Measurements from ENCODE around the gene ADIPOR2.

ADIPOR2 gene

GRCh38 chr12:1690578-1691122 lies at the start of gene ADIPOR2:
ADIPOR2 (plus strand) TSS chr12:1691070; CDS start chr12:1754344, 63,274 bp downstream.
- peak; percentile 85 for DNase-seq (ENCODE audit: low read depth)

DNA sequence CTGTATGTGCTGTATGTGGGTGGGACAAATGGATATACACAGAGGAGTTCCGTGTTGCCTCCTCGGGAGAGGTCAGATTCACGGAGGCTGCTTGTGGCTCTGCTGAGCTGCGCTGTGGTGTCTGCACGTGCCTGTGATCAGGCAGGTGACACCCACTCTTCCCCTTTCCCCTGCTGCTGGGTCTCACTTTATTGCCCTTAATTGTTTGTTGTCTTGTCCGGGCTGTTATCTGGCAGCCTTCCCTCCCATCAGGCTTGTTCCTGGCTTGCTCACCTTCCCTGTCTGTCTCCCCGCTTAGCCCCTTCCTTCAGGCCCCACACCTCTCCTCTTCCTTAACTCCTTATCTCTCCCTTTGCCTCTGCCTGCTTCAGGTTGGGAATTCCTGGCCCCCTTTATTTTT lies 48.4 kb upstream of the ADIPOR2 start:
- DNase-seq (ENCODE audit: low read depth), result no peak

- no peak for DNase-seq (ENCODE audit: low read depth)
Observed at GRCh38 chr12:1643043-1643442, 47.8 kb upstream of the ADIPOR2 start.

DNA sequence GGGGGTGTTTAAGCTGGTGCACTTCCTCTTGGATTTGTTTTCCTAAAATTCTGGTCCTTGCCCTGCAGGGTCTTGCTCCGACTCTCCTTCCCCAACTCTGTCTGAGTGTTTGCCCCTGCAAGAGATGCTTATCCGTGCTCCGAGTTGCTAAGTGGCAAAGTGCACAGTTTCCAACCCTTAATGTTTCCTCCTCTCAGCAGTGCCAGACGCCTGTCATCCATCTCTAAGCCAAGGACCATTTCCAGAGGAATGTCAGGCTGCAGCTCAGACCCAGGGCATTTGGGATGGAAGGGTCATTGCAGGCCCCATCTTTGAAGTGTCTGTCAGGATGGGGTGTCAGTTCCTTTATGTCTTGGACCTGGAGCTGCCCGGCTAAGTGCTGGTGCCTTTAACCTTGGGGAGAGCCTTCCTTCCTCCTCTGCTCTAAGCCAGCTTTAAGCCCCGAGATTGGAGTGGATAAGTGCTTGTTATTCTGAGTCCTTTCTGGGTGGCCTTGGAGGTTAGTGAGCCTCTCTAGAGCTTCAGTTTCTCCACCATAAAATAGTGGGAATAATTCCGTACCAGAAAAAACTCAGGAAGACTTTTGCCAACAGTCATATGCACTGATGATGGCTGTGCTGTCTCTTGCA lies 46.9 kb upstream of the ADIPOR2 start:
- no peak for DNase-seq (ENCODE audit: low read depth)

- no peak for DNase-seq (ENCODE audit: low read depth)
Observed at GRCh38 chr12:1644534-1645438, 46.1 kb upstream of the ADIPOR2 start.

DNA sequence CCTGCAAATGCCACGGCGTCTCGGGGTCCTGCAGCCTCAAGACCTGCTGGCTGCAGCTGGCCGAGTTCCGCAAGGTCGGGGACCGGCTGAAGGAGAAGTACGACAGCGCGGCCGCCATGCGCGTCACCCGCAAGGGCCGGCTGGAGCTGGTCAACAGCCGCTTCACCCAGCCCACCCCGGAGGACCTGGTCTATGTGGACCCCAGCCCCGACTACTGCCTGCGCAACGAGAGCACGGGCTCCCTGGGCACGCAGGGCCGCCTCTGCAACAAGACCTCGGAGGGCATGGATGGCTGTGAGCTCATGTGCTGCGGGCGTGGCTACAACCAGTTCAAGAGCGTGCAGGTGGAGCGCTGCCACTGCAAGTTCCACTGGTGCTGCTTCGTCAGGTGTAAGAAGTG lies 45.1 kb upstream of the ADIPOR2 start:
- no peak for DNase-seq (ENCODE audit: low read depth)

DNA sequence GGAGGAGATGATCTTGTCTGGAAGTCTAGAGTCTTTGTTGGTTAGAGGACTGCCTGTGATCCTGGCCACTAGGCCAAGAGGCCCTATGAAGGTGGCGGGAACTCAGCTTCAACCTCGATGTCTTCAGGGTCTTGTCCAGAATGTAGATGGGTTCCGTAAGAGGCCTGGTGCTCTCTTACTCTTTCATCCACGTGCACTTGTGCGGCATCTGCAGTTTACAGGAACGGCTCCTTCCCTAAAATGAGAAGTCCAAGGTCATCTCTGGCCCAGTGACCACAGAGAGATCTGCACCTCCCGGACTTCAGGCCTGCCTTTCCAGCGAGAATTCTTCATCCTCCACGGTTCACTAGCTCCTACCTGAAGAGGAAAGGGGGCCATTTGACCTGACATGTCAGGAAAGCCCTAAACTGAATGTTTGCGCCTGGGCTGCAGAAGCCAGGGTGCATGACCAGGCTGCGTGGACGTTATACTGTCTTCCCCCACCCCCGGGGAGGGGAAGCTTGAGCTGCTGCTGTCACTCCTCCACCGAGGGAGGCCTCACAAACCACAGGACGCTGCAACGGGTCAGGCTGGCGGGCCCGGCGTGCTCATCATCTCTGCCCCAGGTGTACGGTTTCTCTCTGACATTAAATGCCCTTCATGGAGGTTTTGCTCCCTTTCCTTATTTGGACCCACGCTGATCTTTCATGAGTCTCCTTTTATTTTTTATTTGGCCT lies 44.1 kb upstream of the ADIPOR2 start:
- no peak for DNase-seq (ENCODE audit: low read depth)

DNA sequence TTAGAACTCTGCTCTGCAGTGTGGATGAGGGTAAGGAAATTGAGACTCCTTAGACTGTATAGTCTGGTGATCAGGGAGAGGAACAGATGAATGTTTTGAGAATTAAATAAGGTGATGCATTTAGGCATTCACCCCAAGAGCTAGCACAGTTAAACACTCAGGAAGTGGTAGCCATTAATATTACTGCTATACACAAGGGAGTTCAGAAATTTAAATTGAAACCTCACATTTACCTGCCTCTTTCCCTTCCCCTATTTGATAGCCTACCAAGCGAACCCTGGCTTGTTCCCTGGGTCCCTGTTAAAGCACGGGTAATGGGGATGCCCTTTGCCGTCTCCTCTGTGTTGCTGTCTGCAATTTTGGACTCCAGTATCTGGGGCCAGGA lies 43.6 kb upstream of the ADIPOR2 start:
- DNase-seq (ENCODE audit: low read depth), result no peak

DNA sequence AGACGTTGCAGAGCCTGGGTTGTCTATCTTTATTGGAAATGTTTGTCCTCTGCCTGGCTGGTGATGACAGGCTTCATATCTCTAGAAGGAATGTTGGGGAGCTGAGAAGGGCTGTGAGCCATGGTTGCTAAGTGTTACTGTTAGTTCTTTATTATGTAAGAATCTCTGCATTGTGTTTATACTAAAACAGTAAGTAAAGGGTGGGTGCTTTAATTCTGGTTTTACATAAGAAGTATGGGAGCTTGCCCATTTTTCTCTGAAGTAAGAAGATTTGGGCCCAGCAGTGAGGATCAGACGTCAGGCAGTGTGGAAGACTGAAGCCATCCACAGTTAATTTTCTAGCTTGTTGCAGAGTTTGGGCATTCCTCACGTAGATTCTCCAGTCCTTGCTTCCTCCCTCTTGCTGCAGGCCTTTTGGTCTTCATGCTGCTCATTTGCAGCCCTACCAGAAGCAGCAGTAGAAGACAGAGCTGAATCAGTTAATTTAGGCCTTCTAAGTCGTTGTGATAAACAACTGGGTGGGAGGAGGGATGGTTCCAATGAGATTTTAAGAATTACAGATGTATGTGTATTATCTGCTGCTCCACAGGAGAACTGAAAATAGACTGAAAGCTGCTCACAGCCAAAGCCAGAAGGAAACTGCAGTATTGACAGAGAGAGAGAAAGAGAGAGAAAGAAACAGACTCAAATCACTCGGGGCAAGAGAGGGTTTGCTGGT lies 40.5 kb upstream of the ADIPOR2 start:
- DNase-seq (ENCODE audit: low read depth), result no peak

DNA sequence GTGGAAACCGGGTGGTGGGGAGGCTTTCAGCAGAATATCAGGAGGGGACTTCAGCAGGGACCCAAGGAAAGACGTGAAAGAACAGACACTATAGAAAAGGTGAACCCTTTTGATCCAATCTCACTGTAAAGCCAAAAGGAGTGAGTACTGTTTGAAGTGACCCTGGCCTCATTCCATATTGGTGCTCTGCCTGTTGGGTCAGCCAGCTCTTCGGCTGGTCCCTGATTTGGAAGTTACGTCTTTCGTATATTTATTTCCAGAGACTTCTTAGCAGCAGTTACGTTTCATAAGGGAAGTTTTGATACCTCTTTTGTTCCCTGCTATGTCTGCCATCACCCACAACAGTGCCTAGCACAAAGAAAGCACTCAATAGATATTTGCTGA lies 39.9 kb upstream of the ADIPOR2 start:
- DNase-seq (ENCODE audit: low read depth), result no peak

- no peak for DNase-seq (ENCODE audit: low read depth)
Observed at GRCh38 chr12:1651946-1652345, 38.9 kb upstream of the ADIPOR2 start.

DNA sequence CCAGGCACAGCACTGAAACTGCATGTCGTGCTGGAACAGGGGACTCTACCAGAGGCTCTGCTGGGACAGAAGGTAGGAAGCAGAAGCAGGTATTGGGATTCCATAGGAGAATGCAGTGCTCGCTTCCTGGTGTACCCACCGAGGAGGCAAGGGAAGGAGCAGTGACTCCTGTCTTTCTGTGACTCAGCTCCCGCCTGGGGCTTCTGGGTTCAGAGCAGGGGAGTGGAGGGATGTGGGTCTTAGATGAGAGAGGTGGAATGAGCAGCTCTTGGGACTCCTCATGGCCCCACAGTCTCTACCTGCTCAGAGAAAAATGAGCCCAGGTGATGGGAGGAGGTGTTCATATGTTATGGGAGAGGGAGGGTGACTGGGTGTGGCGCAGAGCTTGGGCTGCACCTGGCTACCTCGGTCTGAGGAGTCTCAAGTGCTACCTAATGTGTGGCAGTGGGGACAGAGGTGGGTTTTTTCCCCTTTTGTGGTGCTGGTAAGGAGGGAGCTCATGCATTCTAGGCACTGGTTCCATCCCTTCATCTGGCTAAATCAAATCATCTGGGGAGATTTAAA lies 35.6 kb upstream of the ADIPOR2 start:
- DNase-seq (ENCODE audit: low read depth), result no peak

DNA sequence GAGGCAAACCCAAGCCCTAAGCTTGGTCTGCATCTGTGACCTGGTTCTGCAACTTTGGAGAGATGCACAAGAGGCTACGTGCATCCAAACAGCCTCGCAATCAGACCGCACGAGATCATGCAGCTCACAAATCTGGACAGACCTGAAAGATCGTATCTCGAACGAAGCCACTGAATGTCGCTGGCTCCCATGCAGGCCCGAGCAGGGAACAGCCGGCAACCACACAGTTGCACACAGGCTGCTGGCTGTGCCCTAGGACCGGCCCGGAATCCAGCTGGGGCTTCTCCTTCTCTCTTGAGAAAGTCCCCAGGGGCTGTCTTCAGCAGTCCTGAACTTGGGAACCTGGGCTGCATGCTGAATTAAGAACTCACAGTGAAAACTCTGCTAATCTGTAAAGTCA lies 34.0 kb upstream of the ADIPOR2 start:
- DNase-seq (ENCODE audit: low read depth), result no peak

DNA sequence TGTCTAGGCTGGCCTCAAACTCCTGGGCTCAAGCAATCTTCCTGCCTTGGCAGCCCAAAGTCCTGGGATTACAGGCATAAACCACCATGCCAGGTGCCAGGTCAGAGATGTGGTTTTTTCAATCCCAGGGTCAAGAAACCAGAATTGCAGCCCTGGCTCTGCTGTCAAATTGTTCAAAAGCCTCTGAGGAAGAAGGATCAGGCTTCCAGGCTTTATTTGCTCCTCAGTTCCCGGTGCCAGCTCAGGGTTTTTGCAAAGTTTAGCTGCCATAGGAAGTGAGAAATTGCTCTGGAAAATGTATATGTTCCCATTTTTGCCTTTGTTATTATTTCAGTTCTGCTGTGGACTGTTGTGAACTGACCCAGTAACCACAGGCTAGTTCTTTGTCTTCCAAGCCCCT lies 33.2 kb upstream of the ADIPOR2 start:
- no peak for DNase-seq (ENCODE audit: low read depth)

GRCh38 chr12:1660304-1661187 lies 30.3 kb upstream of the ADIPOR2 start:
- DNase-seq (ENCODE audit: low read depth), result peak; percentile 26

GRCh38 chr12:1661553-1662335 lies 29.1 kb upstream of the ADIPOR2 start:
- peak; percentile 52 for DNase-seq (ENCODE audit: low read depth)

- no peak for DNase-seq (ENCODE audit: low read depth)
Observed at GRCh38 chr12:1662761-1663439, 28.0 kb upstream of the ADIPOR2 start.

DNA sequence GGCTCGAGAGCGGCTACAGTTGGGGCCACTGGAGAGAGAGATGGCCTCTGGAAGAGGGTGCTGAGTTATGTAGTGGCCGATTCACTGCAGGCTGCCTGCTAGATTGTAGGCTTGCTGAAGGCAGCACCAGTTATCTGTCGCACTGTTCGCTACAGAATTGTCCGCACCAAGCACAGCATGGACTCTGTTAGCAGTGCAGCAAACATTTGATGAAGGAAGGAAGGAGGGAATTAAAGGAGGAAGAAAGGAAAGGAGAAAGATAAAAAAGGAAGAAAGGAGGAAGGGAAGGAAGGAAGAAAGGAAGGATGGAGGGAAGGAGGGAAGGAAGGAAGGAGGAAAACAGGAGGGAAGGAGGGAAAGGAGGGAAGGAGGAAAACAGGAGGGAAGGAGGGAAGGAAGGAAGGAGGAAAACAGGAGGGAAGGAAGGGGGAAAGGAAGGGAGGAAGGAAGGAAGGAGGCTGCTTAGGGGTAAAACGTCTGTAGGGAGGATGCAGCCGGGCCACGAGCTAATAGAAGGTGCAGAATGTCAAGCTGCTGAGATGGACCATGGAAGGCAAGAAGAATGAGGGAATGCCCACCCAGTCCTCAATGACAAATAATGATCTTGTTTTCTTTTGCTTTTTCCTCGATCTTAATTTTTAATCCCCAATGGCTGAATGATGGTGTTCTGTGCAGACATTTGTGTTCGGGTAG lies 27.3 kb upstream of the ADIPOR2 start:
- no peak for DNase-seq (ENCODE audit: low read depth)

GRCh38 chr12:1665366-1665765 lies 25.5 kb upstream of the ADIPOR2 start:
- DNase-seq (ENCODE audit: low read depth), result no peak

Data from stimulated activated CD8-positive, alpha-beta memory T cell treated with anti-CD3 and anti-CD28 coated beads, Interleukin-15, amount 100 ng/mL, for 1 hour (primary cell).